IPS-NIHi7 (cell line): ENCODE results near the gene GYG1.
"Not testable (repeated sequence)": the region's sequence is repeated elsewhere in the genome, so short reads cannot be mapped to it uniquely, and the experiment has no call there.

Experiments used
- DNase-seq: peaks from one replicate; pipeline ENCODE4 v3.0.0; 2012; ENCODE audit warnings: mixed read lengths; ENCODE audit errors: extremely low spot score

GYG1 gene

GRCh38 chr3:148987551-148987950 is 3.8 kb upstream of the GYG1 start:
- not testable (repeated sequence) for DNase-seq

GRCh38 chr3:148990236-148990635 is 1.1 kb upstream of the GYG1 start:
- no peak for DNase-seq

GRCh38 chr3:148992027-148992634 is 791 bp downstream of the GYG1 start:
- peak; percentile 51 for DNase-seq

GRCh38 chr3:148992635-148993255 is 1.4 kb downstream of the GYG1 start:
- no peak for DNase-seq

GRCh38 chr3:148997623-148998022 is 6.3 kb downstream of the GYG1 start:
- no peak for DNase-seq

- no peak for DNase-seq
Observed at GRCh38 chr3:148998297-148998696, 7.0 kb downstream of the GYG1 start.

GRCh38 chr3:148998715-148999423 is 7.5 kb downstream of the GYG1 start:
- no peak for DNase-seq

GRCh38 chr3:148999806-149000205 is 8.5 kb downstream of the GYG1 start:
- DNase-seq: no peak

GRCh38 chr3:149000206-149000745 is 8.9 kb downstream of the GYG1 start:
- no peak for DNase-seq

GRCh38 chr3:149001727-149002126 is 10.4 kb downstream of the GYG1 start:
- no peak for DNase-seq

- DNase-seq: no peak
Observed at GRCh38 chr3:149003653-149004305, 12.4 kb downstream of the GYG1 start.

- no peak for DNase-seq
Observed at GRCh38 chr3:149004622-149005021, 13.3 kb downstream of the GYG1 start.

- no peak for DNase-seq
Observed at GRCh38 chr3:149005416-149005815, 14.1 kb downstream of the GYG1 start.

GRCh38 chr3:149007567-149008257 is 16.4 kb downstream of the GYG1 start:
- no peak for DNase-seq

- no peak for DNase-seq
Observed at GRCh38 chr3:149009732-149010131, 18.4 kb downstream of the GYG1 start.

GRCh38 chr3:149010504-149010951 is 19.2 kb downstream of the GYG1 start:
- DNase-seq: no peak

- DNase-seq: no peak
Observed at GRCh38 chr3:149010966-149011365, 19.6 kb downstream of the GYG1 start.

GRCh38 chr3:149011676-149012075 is 20.3 kb downstream of the GYG1 start:
- DNase-seq: no peak

GRCh38 chr3:149013726-149014125 is 22.4 kb downstream of the GYG1 start:
- DNase-seq: no peak

GRCh38 chr3:149015393-149015792 is 24.1 kb downstream of the GYG1 start:
- DNase-seq: no peak

GRCh38 chr3:149016242-149016641 is 24.9 kb downstream of the GYG1 start:
- no peak for DNase-seq
